GM18498 (cell line): ENCODE measurements around the gene ELAVL1.

Experiments used
- ATAC-seq: cut with Tn5 transposase; IDR thresholded peaks from one replicate; pipeline ENCODE4 v1.9.1; 2021; ENCODE audit warnings: mild to moderate bottlenecking, moderate library complexity; ENCODE audit not compliant: unreplicated experiment

ELAVL1 gene

GRCh38 chr19:7986321-7987113 is 18.9 kb downstream of the ELAVL1 start:
- no peak for ATAC-seq

- no peak for ATAC-seq
These were observed 19.9 kb downstream of the ELAVL1 start for GRCh38 chr19:7985481-7985911.

- ATAC-seq, result no peak
These were observed 21.2 kb downstream of the ELAVL1 start for GRCh38 chr19:7983995-7984837.

- no peak for ATAC-seq
These were observed 22.0 kb downstream of the ELAVL1 start for GRCh38 chr19:7983286-7983950.

GRCh38 chr19:7982651-7983099 is 22.8 kb downstream of the ELAVL1 start:
- ATAC-seq, result no peak

GRCh38 chr19:7982103-7982502 is 23.3 kb downstream of the ELAVL1 start:
- ATAC-seq, result no peak

- ATAC-seq, result no peak
These were observed 23.8 kb downstream of the ELAVL1 start for GRCh38 chr19:7981661-7982060.

- no peak for ATAC-seq
These were observed 24.2 kb downstream of the ELAVL1 start for GRCh38 chr19:7981199-7981598.

GRCh38 chr19:7980635-7981121 is 24.8 kb downstream of the ELAVL1 start:
- no peak for ATAC-seq

- no peak for ATAC-seq
These were observed 25.3 kb downstream of the ELAVL1 start for GRCh38 chr19:7980168-7980567.

GRCh38 chr19:7979559-7979958 is 25.9 kb downstream of the ELAVL1 start:
- ATAC-seq, result no peak

GRCh38 chr19:7979011-7979410 is 26.4 kb downstream of the ELAVL1 start:
- ATAC-seq, result no peak

- no peak for ATAC-seq
These were observed 27.1 kb downstream of the ELAVL1 start for GRCh38 chr19:7978179-7978825.

- ATAC-seq, result no peak
These were observed 27.8 kb downstream of the ELAVL1 start for GRCh38 chr19:7977723-7978040.

GRCh38 chr19:7977021-7977722 is 28.3 kb downstream of the ELAVL1 start:
- no peak for ATAC-seq

- ATAC-seq, result no peak
These were observed 29.0 kb downstream of the ELAVL1 start for GRCh38 chr19:7976461-7976860.

GRCh38 chr19:7975037-7975436 is 30.4 kb downstream of the ELAVL1 start:
- ATAC-seq, result no peak

GRCh38 chr19:7973883-7974282 is 31.6 kb downstream of the ELAVL1 start:
- ATAC-seq, result no peak

- no peak for ATAC-seq
These were observed 33.6 kb downstream of the ELAVL1 start for GRCh38 chr19:7971553-7972520.
